HFFc6 (cell line): ENCODE results near the gene ZDHHC3. TPM values are rescaled to one million over a fixed set of nuclear protein-coding genes. Genes with fewer than 3 reads are reported as not detected.

Experiments used
- DNase-seq: peaks from one replicate; pipeline ENCODE4 v3.0.0-alpha.2; 2018
- H3K27ac Mint-ChIP-seq: 2 replicates; pipeline ENCODE4 v1.8.0; 2020; ENCODE audit warnings: mild to moderate bottlenecking, mixed read lengths
- H3K27me3 Mint-ChIP-seq: 2 replicates; pipeline ENCODE4 v1.8.0; 2021; ENCODE audit warnings: mild to moderate bottlenecking, moderate library complexity, mixed read lengths; ENCODE audit not compliant: insufficient read depth
- H3K36me3 Mint-ChIP-seq: 2 replicates; pipeline ENCODE4 v1.8.0; 2021; ENCODE audit warnings: low read depth, mixed read lengths
- H3K4me1 Mint-ChIP-seq: 2 replicates; pipeline ENCODE4 v1.8.0; 2020; ENCODE audit warnings: low read depth, mixed read lengths
- H3K4me3 Mint-ChIP-seq: 2 replicates; pipeline ENCODE4 v1.8.0; 2020; ENCODE audit warnings: mild to moderate bottlenecking, moderate library complexity, mixed read lengths
- H3K9me3 Mint-ChIP-seq: 2 replicates; pipeline ENCODE4 v1.8.0; 2020; ENCODE audit warnings: mild to moderate bottlenecking, mixed read lengths
- CTCF ChIP-seq: fragments of 200-600 bp; sonication (generic); IDR thresholded peaks from 2 replicates; pipeline ENCODE4 v1.5.0; 2021; ENCODE audit warnings: antibody characterized with exemption, mild to moderate bottlenecking
- long read RNA-seq: library from polyadenylated mRNA; unstranded; transcript quantifications from one replicate; pipeline ENCODE4 v2.0.0, GENCODE V29; 2019
- total RNA-seq, 6 experiments: library from RNA; stranded (reverse); fragmentation: NEBNext Ultra II Directional; extraction: Animal tissue kit (Norgen Biotek cat#: 25700); gene quantifications; 2 replicates in 1 of 6; 3 replicates in 5 of 6; pipeline ENCODE4 v1.2.3, GENCODE V29; 2021

The ZDHHC3 gene, protein sequence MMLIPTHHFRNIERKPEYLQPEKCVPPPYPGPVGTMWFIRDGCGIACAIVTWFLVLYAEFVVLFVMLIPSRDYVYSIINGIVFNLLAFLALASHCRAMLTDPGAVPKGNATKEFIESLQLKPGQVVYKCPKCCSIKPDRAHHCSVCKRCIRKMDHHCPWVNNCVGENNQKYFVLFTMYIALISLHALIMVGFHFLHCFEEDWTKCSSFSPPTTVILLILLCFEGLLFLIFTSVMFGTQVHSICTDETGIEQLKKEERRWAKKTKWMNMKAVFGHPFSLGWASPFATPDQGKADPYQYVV
- total RNA-seq = 10 to 100 TPM; 55.5 to 74.7 (median 64.4) TPM
- long read RNA-seq, transcript ZDHHC3-205 (7 exons, 2,687 nt) = major isoform, 71 of 97 reads
- long read RNA-seq, transcript ZDHHC3-201 (8 exons, 3,101 nt) = minor isoform, 10 of 97 reads
- long read RNA-seq, partial matches to known transcripts = 3 of 97 reads
- long read RNA-seq, other reads (novel, unspliced or antisense) = 13 of 97 reads

DNA sequence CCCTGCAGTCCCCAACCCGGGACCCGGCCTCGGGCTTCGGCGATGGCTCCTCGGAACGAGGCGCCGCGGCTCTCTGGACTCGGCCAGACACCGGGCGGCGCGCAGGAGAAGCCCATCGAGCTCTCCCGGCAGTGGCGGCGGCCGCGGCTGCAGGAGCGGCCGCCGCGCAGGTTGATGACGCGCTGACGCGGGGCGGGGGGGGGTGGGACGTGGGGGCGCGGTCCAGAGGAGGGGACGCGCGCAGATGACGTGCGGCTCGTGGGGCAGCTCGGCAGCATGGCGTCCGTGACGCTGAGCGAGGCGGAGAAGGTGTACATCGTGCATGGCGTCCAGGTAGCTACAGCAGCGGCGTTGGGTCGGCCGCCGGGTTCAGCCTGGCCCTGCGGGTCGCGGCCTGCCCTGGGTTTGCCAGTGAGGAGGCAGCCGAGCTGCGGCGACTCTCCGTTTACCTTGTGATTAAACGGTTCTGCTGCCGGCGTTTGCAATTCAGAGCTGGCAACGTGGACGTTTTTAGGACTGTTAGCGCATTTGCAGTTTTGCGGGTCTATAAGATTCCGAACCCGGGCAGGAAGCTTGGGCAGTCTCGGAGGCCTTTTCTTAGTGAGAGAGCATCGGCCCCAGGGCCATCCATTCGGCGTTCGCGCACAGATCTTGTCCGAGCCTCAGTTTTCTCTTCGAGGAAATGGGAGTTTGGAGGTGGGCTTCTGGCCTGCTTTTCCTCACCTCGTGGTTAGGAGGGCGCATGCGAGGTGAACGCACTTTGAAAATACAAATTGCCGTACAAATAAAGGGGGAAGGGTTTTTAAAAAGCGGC, at the start of gene ZDHHC3, which contains the start of gene EXOSC7:
ZDHHC3 (minus strand) TSS at position 173 of the 814 bp plus-strand sequence. CDS start 16,738 bp downstream, outside the sequence.
EXOSC7 (plus strand) TSS at position 243 of the 814 bp plus-strand sequence; CDS start at position 277, 34 bp downstream.
- Mint-ChIP-seq H3K27ac (peak within 1 kb of the TSS; percentile 88), H3K4me1 (peaks cover 47% of the 10 kb centered on the region), H3K36me3 (peaks cover 10% of the 10 kb centered on the region), H3K27me3 (no peaks in the 10 kb centered on the region; the same call in 1 of the 2 replicates), H3K9me3 (no peaks in the 10 kb centered on the region), H3K4me3 (peak within 1 kb of the TSS; percentile 97)
- peak; percentile 67 for DNase-seq
- TF ChIP-seq CTCF = no peak

GRCh38 chr3:45024542-45025255, 48.7 kb upstream of the ZDHHC3 start:
- H3K4me3 Mint-ChIP-seq = no peak overlapping the region
- no peak for DNase-seq
- no peak for TF ChIP-seq CTCF
- H3K36me3 Mint-ChIP-seq = no peaks in the 10 kb centered on the region
- H3K27ac Mint-ChIP-seq = no peak overlapping the region
- no peaks in the 10 kb centered on the region for H3K9me3 Mint-ChIP-seq
- peaks cover 37% of the 10 kb centered on the region for H3K4me1 Mint-ChIP-seq
- no peaks in the 10 kb centered on the region; the same call in 1 of the 2 replicates for H3K27me3 Mint-ChIP-seq

- no peak for DNase-seq
- Mint-ChIP-seq H3K4me1 (peaks cover 30% of the 10 kb centered on the region), H3K9me3 (no peaks in the 10 kb centered on the region), H3K36me3 (no peaks in the 10 kb centered on the region), H3K4me3 (no peak overlapping the region), H3K27ac (no peak overlapping the region), H3K27me3 (no peaks in the 10 kb centered on the region; the same call in 1 of the 2 replicates)
- no peak for TF ChIP-seq CTCF
Measured at GRCh38 chr3:45023675-45024074, 47.7 kb upstream of the ZDHHC3 start.

- Mint-ChIP-seq H3K4me1 (peaks cover 26% of the 10 kb centered on the region), H3K9me3 (no peaks in the 10 kb centered on the region), H3K27ac (no peak overlapping the region), H3K4me3 (no peak overlapping the region), H3K36me3 (no peaks in the 10 kb centered on the region; the same call in 1 of the 2 replicates), H3K27me3 (no peaks in the 10 kb centered on the region; the same call in 1 of the 2 replicates)
- TF ChIP-seq CTCF = no peak
- DNase-seq = no peak
Measured at GRCh38 chr3:45021524-45022297, 45.7 kb upstream of the ZDHHC3 start.
